Esophagus muscularis mucosa (tissue), 4 donors: ENCODE results near the gene ERAP2. TPM values are rescaled to one million over a fixed set of nuclear protein-coding genes. Genes with fewer than 3 reads are reported as not detected.

Source experiments
- DNase-seq: peaks from one replicate; pipeline ENCODE4 v3.0.0-alpha.2; 2017; ENCODE audit errors: extremely low spot score
- H3K27ac ChIP-seq, 4 donors: fragments of 200-600 bp; sonication (generic); replicated peaks in 1 of 4; 1 replicate in 3 of 4; 2 replicates in 1 of 4; pipeline ENCODE4 v1.5.1; 2016 to 2019; ENCODE audit warnings: mild to moderate bottlenecking in 1 of 4
- H3K27me3 ChIP-seq, 4 donors: fragments of 200-600 bp; sonication (generic); one replicate each; pipeline versions ENCODE4 v1.5.1 to v1.6.0; 2016 to 2019
- H3K36me3 ChIP-seq, 4 donors: fragments of 200-600 bp; sonication (generic); one replicate each; pipeline ENCODE4 v1.5.1; 2016 to 2019
- H3K4me1 ChIP-seq, 4 donors: fragments of 200-600 bp; sonication (generic); one replicate each; pipeline ENCODE4 v1.5.1; 2016 to 2019
- H3K4me3 ChIP-seq, 4 donors: fragments of 200-600 bp; sonication (generic); 1 replicate in 2 of 4; 2 replicates in 2 of 4; pipeline ENCODE4 v1.5.1; 2016 to 2019; ENCODE audit warnings: mild to moderate bottlenecking in 4 of 4, moderate library complexity in 1 of 4
- H3K9me3 ChIP-seq, 4 donors: fragments of 200-600 bp; sonication (generic); 1 replicate in 3 of 4; 2 replicates in 1 of 4; pipeline ENCODE4 v1.5.1; 2016 to 2019
- CTCF ChIP-seq, 3 experiments: fragments of 200-600 bp in 2 of 3; fragments of 450-650 bp in 1 of 3; sonication (generic) in 2 of 3; IDR thresholded peaks; one replicate each; pipeline ENCODE4 v1.5.1; 2017 to 2019; ENCODE audit warnings: antibody characterized with exemption in 3 of 3, mild to moderate bottlenecking in 2 of 3, moderate library complexity in 1 of 3
- EP300 ChIP-seq: sonication (generic); formaldehyde crosslinking; IDR thresholded peaks from one replicate; pipeline ENCODE4 v1.6.1; 2017; ENCODE audit warnings: antibody characterized with exemption
- POLR2A ChIP-seq: fragments of 450-650 bp; IDR thresholded peaks from one replicate; pipeline ENCODE4 v1.6.1; 2017; ENCODE audit warnings: antibody characterized with exemption, moderate library complexity, mild to moderate bottlenecking, low read depth
- POLR2AphosphoS5 ChIP-seq, 2 donors: sonication (generic); formaldehyde crosslinking; IDR thresholded peaks; one replicate each; pipeline ENCODE4 v1.6.1; 2017; ENCODE audit warnings: antibody characterized with exemption in 2 of 2
- WGBS: methylation state at CpG from one replicate; pipeline ENCODE4 v1.1.5; 2018; 5-methylcytosine and 5-hydroxymethylcytosine counted together
- intact Hi-C: fragments of 100-400 bp; cut with DNase I; formaldehyde crosslinking; loops from one replicate; pipeline ENCODE4 v1.15.1; 2023
- total RNA-seq, 4 donors: library from RNA; depleted of rRNA; stranded (reverse); fragments of >200 nt; gene quantifications; one replicate each; pipeline versions ENCODE4 v1.1.0 to v1.2.1, GENCODE V29; 2016

ERAP2 gene
- total RNA-seq, 4 donors from 2014 or later = 6.6 to 12.3 (median 7.3) TPM

GRCh38 chr5:96942911-96943310 lies 66.6 kb downstream of the ERAP2 start:
- no peak for TF ChIP-seq CTCF (IDR thresholded peaks at IDR 0.05)
- no peak for TF ChIP-seq POLR2AphosphoS5 (IDR thresholded peaks at IDR 0.05)
- TF ChIP-seq EP300 = no peak
- no peak for TF ChIP-seq POLR2A
- DNase-seq = no peak
- WGBS = 94% methylated on average over 1 of the region's 1 CpG
- intact Hi-C loops = no loop called here
- H3K27me3 ChIP-seq = no peaks in the 10 kb centered on the region
- H3K9me3 ChIP-seq = no peaks in the 10 kb centered on the region
- no peak overlapping the region for H3K4me3 ChIP-seq
- H3K27ac ChIP-seq = no peak overlapping the region
- H3K4me1 ChIP-seq = peaks cover 16 to 49% (median 29%) of the 10 kb centered on the region in 4 donors
- H3K36me3 ChIP-seq = no peaks in the 10 kb centered on the region

GRCh38 chr5:96943799-96944198 lies 67.5 kb downstream of the ERAP2 start:
- no peak overlapping the region for H3K4me3 ChIP-seq
- DNase-seq = no peak
- H3K9me3 ChIP-seq = no peaks in the 10 kb centered on the region
- TF ChIP-seq EP300 (no peak), CTCF (IDR thresholded peaks at IDR 0.05) (no peak), POLR2A (no peak), POLR2AphosphoS5 (IDR thresholded peaks at IDR 0.05) (no peak)
- no peak overlapping the region for H3K27ac ChIP-seq
- H3K36me3 ChIP-seq = no peaks in the 10 kb centered on the region
- intact Hi-C loops = no loop called here
- peaks cover 8 to 40% (median 22%) of the 10 kb centered on the region in 4 donors for H3K4me1 ChIP-seq
- no peaks in the 10 kb centered on the region for H3K27me3 ChIP-seq
- WGBS = 96% methylated on average over 1 of the region's 1 CpG

GRCh38 chr5:96945144-96945897 lies 69.0 kb downstream of the ERAP2 start:
- no peak for DNase-seq
- no peaks in the 10 kb centered on the region for H3K9me3 ChIP-seq
- H3K27me3 ChIP-seq = no peaks in the 10 kb centered on the region
- H3K4me1 ChIP-seq = peaks cover 3 to 27% (median 6%) of the 10 kb centered on the region in 4 donors
- WGBS = 90% methylated on average over 5 of the region's 5 CpGs
- no peak overlapping the region for H3K4me3 ChIP-seq
- H3K36me3 ChIP-seq = no peaks in the 10 kb centered on the region
- TF ChIP-seq POLR2A (no peak), POLR2AphosphoS5 (IDR thresholded peaks at IDR 0.05) (no peak)
- no peak overlapping the region for H3K27ac ChIP-seq
- intact Hi-C loops = no loop called here

- Histone ChIP-seq H3K36me3 (no peaks in the 10 kb centered on the region), H3K9me3 (no peaks in the 10 kb centered on the region), H3K4me1 (peaks cover 0 to 19% (median 3%) of the 10 kb centered on the region in 4 donors), H3K4me3 (no peak overlapping the region), H3K27ac (no peak overlapping the region), H3K27me3 (no peaks in the 10 kb centered on the region)
- intact Hi-C loops = no loop called here
- no peak for DNase-seq
- WGBS = 87% methylated on average over 3 of the region's 3 CpGs
- TF ChIP-seq CTCF (IDR thresholded peaks at IDR 0.05) (no peak), EP300 (no peak), POLR2AphosphoS5 (IDR thresholded peaks at IDR 0.05) (no peak), POLR2A (no peak)
These were observed 70.1 kb downstream of the ERAP2 start for GRCh38 chr5:96946381-96946780.

GRCh38 chr5:96952118-96952750 lies 75.9 kb downstream of the ERAP2 start:
- 68% methylated on average over 3 of the region's 3 CpGs for WGBS
- no peak for DNase-seq
- peaks cover 13 to 30% (median 24%) of the 10 kb centered on the region in 4 donors for H3K4me1 ChIP-seq
- H3K27me3 ChIP-seq = no peaks in the 10 kb centered on the region
- TF ChIP-seq CTCF (IDR thresholded peaks at IDR 0.05) (no peak), POLR2AphosphoS5 (IDR thresholded peaks at IDR 0.05) (no peak), EP300 (no peak), POLR2A (no peak)
- H3K4me3 ChIP-seq = no peak overlapping the region
- intact Hi-C loops = no loop called here
- no peaks in the 10 kb centered on the region for H3K36me3 ChIP-seq
- peak overlapping the region in 3 of 4 donors; percentile 61 to 75 (median 69) for H3K27ac ChIP-seq
- H3K9me3 ChIP-seq = no peaks in the 10 kb centered on the region
